Mesendoderm (in vitro differentiated cells): Measurements from ENCODE around the gene DGKI.

Source experiments
- DNase-seq: peaks from one replicate; pipeline ENCODE4 v3.0.0; 2013
- H2AK5ac ChIP-seq: 2 replicates; pipeline ENCODE4 v1.6.1; 2013; ENCODE audit warnings: low read length, inconsistent platforms
- H2BK120ac ChIP-seq: 2 replicates; pipeline ENCODE4 v1.6.1; 2013; ENCODE audit warnings: low read depth, mild to moderate bottlenecking, low read length, moderate library complexity, mixed read lengths
- H2BK15ac ChIP-seq: replicated peaks from 2 replicates; pipeline ENCODE4 v1.6.1; 2013; ENCODE audit warnings: low read depth, mild to moderate bottlenecking, moderate library complexity
- H2BK5ac ChIP-seq: 2 replicates; pipeline ENCODE4 v1.6.1; 2013; ENCODE audit warnings: low read length, inconsistent platforms
- H3K18ac ChIP-seq: 2 replicates; pipeline ENCODE4 v1.6.1; 2013; ENCODE audit warnings: mild to moderate bottlenecking, low read length, mixed read lengths
- H3K23ac ChIP-seq: one replicate; pipeline ENCODE4 v1.6.1; 2013; ENCODE audit warnings: low read length
- H3K27ac ChIP-seq: 2 replicates; pipeline ENCODE4 v1.5.1; 2013; ENCODE audit warnings: low read depth, mild to moderate bottlenecking, inconsistent platforms, low read length, moderate library complexity
- H3K27me3 ChIP-seq: 2 replicates; pipeline ENCODE4 v1.6.1; 2013; ENCODE audit warnings: low read length, control low read depth, mild to moderate bottlenecking, inconsistent platforms; ENCODE audit not compliant: insufficient read depth, poor library complexity
- H3K36me3 ChIP-seq: 2 replicates; pipeline ENCODE4 v1.6.1; 2013; ENCODE audit warnings: low read length, inconsistent platforms; ENCODE audit not compliant: control insufficient read depth, insufficient read depth
- H3K4ac ChIP-seq: one replicate; pipeline ENCODE4 v1.6.1; 2013; ENCODE audit warnings: low read depth, mild to moderate bottlenecking, low read length, moderate library complexity
- H3K4me1 ChIP-seq: 2 replicates; pipeline ENCODE4 v1.6.1; 2013; ENCODE audit warnings: low read depth, low read length, inconsistent platforms; ENCODE audit not compliant: control insufficient read depth
- H3K4me2 ChIP-seq: 2 replicates; pipeline ENCODE4 v1.6.1; 2013; ENCODE audit warnings: low read length
- H3K4me3 ChIP-seq: 2 replicates; pipeline ENCODE4 v1.5.1; 2013; ENCODE audit warnings: mild to moderate bottlenecking, low read length
- H3K56ac ChIP-seq: one replicate; pipeline ENCODE4 v1.6.1; 2013; ENCODE audit warnings: low read length
- H3K79me1 ChIP-seq: 2 replicates; pipeline ENCODE4 v1.6.1; 2013; ENCODE audit warnings: low read length, inconsistent platforms
- H3K79me2 ChIP-seq: 2 replicates; pipeline ENCODE4 v1.6.1; 2013; ENCODE audit warnings: mild to moderate bottlenecking, low read length; ENCODE audit not compliant: control insufficient read depth, insufficient read depth
- H3K9ac ChIP-seq: 2 replicates; pipeline ENCODE4 v1.6.1; 2013; ENCODE audit warnings: low read length, inconsistent platforms
- H4K5ac ChIP-seq: one replicate; pipeline ENCODE4 v1.6.1; 2013; ENCODE audit warnings: low read length
- H4K8ac ChIP-seq: one replicate; pipeline ENCODE4 v1.6.1; 2013; ENCODE audit warnings: low read depth, mild to moderate bottlenecking, control low read depth, low read length, moderate library complexity
- WGBS: extraction: QIAGEN DNeasy Blood & Tissue Kit; methylation state at CpG from one replicate; pipeline ENCODE4 v1.1.7; 2013; ENCODE audit warnings: low lambda C conversion rate, missing lambda C conversion rate; ENCODE audit not compliant: insufficient coverage; ENCODE audit errors: extremely low coverage; 5-methylcytosine and 5-hydroxymethylcytosine counted together

Gene DGKI

DNA sequence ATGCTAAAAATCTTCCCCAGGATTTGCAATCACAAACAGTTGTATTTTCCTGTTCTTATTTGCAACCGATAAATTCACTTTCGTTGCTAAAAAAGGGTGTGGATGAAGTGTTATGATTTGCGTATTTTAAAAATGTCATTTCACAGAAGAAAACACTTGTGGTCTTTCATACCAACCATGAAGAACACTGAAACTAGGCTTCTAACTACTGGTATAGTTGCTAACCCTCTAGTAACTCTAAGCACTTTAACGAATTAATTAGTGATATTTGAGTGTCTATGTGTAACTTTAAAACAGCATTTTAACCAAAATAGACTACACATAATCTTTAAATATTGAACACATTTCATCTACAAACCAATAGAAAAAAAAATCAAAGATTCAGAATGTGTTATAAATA lies 315.1 kb downstream of the DGKI start:
- Histone ChIP-seq H4K5ac (no peak overlapping the region), H2AK5ac (no peak overlapping the region), H3K4me3 (no peak overlapping the region), H2BK15ac (no peak overlapping the region), H2BK5ac (no peak overlapping the region), H3K18ac (no peak overlapping the region), H3K27me3 (no peaks in the 10 kb centered on the region), H3K9ac (no peak overlapping the region), H3K4me2 (no peak overlapping the region), H2BK120ac (no peak overlapping the region), H3K4ac (no peak overlapping the region), H4K8ac (no peak overlapping the region), H3K79me2 (no peaks in the 10 kb centered on the region), H3K27ac (no peak overlapping the region), H3K79me1 (no peaks in the 10 kb centered on the region), H3K56ac (no peak overlapping the region), H3K4me1 (no peaks in the 10 kb centered on the region), H3K23ac (no peak overlapping the region), H3K36me3 (no peaks in the 10 kb centered on the region)
- DNase-seq, result no peak
- WGBS, result no CpG with 5 or more reads among the region's 4 CpGs

GRCh38 chr7:137527634-137528033 lies 319.1 kb downstream of the DGKI start:
- Histone ChIP-seq H2BK15ac (no peak overlapping the region), H3K56ac (no peak overlapping the region), H2BK5ac (no peak overlapping the region), H3K79me1 (no peaks in the 10 kb centered on the region), H3K4me1 (no peaks in the 10 kb centered on the region), H3K23ac (no peak overlapping the region), H2AK5ac (no peak overlapping the region), H3K9ac (no peak overlapping the region), H3K79me2 (no peaks in the 10 kb centered on the region), H2BK120ac (no peak overlapping the region), H3K36me3 (no peaks in the 10 kb centered on the region), H3K27ac (no peak overlapping the region), H3K4me3 (no peak overlapping the region), H4K5ac (no peak overlapping the region), H3K4me2 (no peak overlapping the region), H4K8ac (no peak overlapping the region), H3K27me3 (no peaks in the 10 kb centered on the region), H3K4ac (no peak overlapping the region), H3K18ac (no peak overlapping the region)
- DNase-seq, result no peak
- WGBS, result no CpG with 5 or more reads among the region's 2 CpGs

GRCh38 chr7:137523171-137523570 lies 323.6 kb downstream of the DGKI start:
- Histone ChIP-seq H4K8ac (no peak overlapping the region), H4K5ac (no peak overlapping the region), H3K4me1 (no peaks in the 10 kb centered on the region), H3K56ac (no peak overlapping the region), H3K27me3 (no peaks in the 10 kb centered on the region), H3K4me2 (no peak overlapping the region), H3K27ac (no peak overlapping the region), H3K9ac (no peak overlapping the region), H3K18ac (no peak overlapping the region), H2BK120ac (no peak overlapping the region), H3K79me1 (no peaks in the 10 kb centered on the region), H2BK15ac (no peak overlapping the region), H3K79me2 (no peaks in the 10 kb centered on the region), H3K23ac (no peak overlapping the region), H2AK5ac (no peak overlapping the region), H2BK5ac (no peak overlapping the region), H3K4me3 (no peak overlapping the region), H3K36me3 (no peaks in the 10 kb centered on the region), H3K4ac (no peak overlapping the region)
- no peak for DNase-seq

- Histone ChIP-seq H3K79me1 (no peaks in the 10 kb centered on the region), H4K5ac (no peak overlapping the region), H3K27ac (no peak overlapping the region), H2BK15ac (no peak overlapping the region), H3K27me3 (no peaks in the 10 kb centered on the region), H3K18ac (no peak overlapping the region), H2AK5ac (no peak overlapping the region), H2BK120ac (no peak overlapping the region), H3K36me3 (no peaks in the 10 kb centered on the region), H4K8ac (no peak overlapping the region), H3K79me2 (no peaks in the 10 kb centered on the region), H3K4me2 (no peak overlapping the region), H3K56ac (no peak overlapping the region), H3K4me3 (no peak overlapping the region), H3K4ac (no peak overlapping the region), H3K23ac (no peak overlapping the region), H3K4me1 (no peaks in the 10 kb centered on the region), H3K9ac (no peak overlapping the region), H2BK5ac (no peak overlapping the region)
- DNase-seq, result no peak
- no CpG with 5 or more reads among the region's 5 CpGs for WGBS
These were observed 325.3 kb downstream of the DGKI start for GRCh38 chr7:137521451-137521850.

DNA sequence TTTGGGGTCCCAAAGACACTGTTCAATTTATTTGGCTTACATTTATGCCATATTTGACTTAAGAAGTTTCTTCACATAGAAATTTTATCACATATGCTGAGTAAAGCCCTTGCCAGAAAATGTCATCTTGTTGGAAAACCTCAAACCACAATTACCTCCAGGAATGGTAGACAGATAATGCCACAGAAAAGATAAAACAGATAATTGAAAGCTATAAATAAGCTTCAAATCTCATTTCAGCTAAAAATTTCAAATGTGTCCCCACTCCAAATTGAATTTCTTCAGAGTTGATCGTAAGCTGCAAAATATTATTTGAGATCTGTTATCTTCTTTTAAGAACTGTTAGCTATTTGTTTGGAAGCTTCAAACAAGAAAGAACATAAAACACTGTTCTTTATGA lies 326.8 kb downstream of the DGKI start:
- H3K36me3 ChIP-seq, result no peaks in the 10 kb centered on the region
- H2BK5ac ChIP-seq, result no peak overlapping the region
- H3K4me1 ChIP-seq, result no peaks in the 10 kb centered on the region
- H3K27ac ChIP-seq, result no peak overlapping the region
- no peak overlapping the region for H2BK15ac ChIP-seq
- H3K18ac ChIP-seq, result no peak overlapping the region
- H3K4me2 ChIP-seq, result no peak overlapping the region
- H4K8ac ChIP-seq, result no peak overlapping the region
- H2BK120ac ChIP-seq, result no peak overlapping the region
- no CpG with 5 or more reads among the region's 1 CpG for WGBS
- no peak overlapping the region for H4K5ac ChIP-seq
- H2AK5ac ChIP-seq, result no peak overlapping the region
- H3K23ac ChIP-seq, result no peak overlapping the region
- H3K79me1 ChIP-seq, result no peaks in the 10 kb centered on the region
- no peak overlapping the region for H3K9ac ChIP-seq
- H3K27me3 ChIP-seq, result no peaks in the 10 kb centered on the region
- DNase-seq, result no peak
- H3K4ac ChIP-seq, result no peak overlapping the region
- no peak overlapping the region for H3K4me3 ChIP-seq
- no peaks in the 10 kb centered on the region for H3K79me2 ChIP-seq
- H3K56ac ChIP-seq, result no peak overlapping the region

DNA sequence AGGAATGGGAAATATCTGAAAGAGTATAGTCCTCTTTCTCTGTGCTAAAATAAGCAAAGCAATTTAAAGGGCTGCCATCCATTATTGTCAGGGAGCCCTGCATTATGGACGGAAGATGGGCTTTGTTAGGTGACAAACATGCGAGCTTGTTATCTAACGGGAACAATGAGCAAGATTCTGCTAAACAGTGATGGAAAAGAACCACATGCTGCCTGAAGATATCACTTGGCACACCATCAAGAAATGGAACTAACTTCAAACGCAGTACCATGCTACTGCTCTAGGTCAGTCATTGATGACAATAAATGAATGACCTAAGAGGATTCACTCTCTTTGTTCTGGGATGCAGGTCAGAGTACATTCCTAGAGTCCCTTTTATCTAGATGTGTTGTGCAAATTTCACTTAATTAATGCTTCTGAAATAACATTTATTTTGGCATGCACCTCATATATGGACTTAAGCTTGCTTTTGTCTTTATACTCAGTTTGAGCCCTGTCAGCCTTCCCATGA lies 327.5 kb downstream of the DGKI start:
- no peak overlapping the region for H3K23ac ChIP-seq
- WGBS, result no CpG with 5 or more reads among the region's 4 CpGs
- no peak overlapping the region for H3K56ac ChIP-seq
- H2BK15ac ChIP-seq, result no peak overlapping the region
- H3K9ac ChIP-seq, result no peak overlapping the region
- no peak overlapping the region for H2BK120ac ChIP-seq
- no peak overlapping the region for H4K8ac ChIP-seq
- H4K5ac ChIP-seq, result no peak overlapping the region
- H3K27ac ChIP-seq, result no peak overlapping the region
- H3K79me2 ChIP-seq, result no peaks in the 10 kb centered on the region
- no peak overlapping the region for H2AK5ac ChIP-seq
- H3K4me1 ChIP-seq, result no peaks in the 10 kb centered on the region
- no peaks in the 10 kb centered on the region for H3K27me3 ChIP-seq
- no peak overlapping the region for H3K4ac ChIP-seq
- H3K36me3 ChIP-seq, result no peaks in the 10 kb centered on the region
- H3K4me3 ChIP-seq, result no peak overlapping the region
- H3K4me2 ChIP-seq, result no peak overlapping the region
- DNase-seq, result peak; percentile 7
- no peaks in the 10 kb centered on the region for H3K79me1 ChIP-seq
- no peak overlapping the region for H3K18ac ChIP-seq
- no peak overlapping the region for H2BK5ac ChIP-seq
